Activated naive CD8-positive, alpha-beta T cell treated with anti-CD3 and anti-CD28 coated beads, Interleukin-2, amount 50 U/mL, for 16 hours (primary cell): ENCODE data around the gene PPBP.
"Not testable (repeated sequence)": the region's sequence is repeated elsewhere in the genome, so short reads cannot be mapped to it uniquely, and the experiment has no call there.

Source experiments
- DNase-seq: peaks from one replicate; pipeline ENCODE4 v3.0.0-alpha.2; 2020; ENCODE audit warnings: low read depth, low spot score

The PPBP gene

GRCh38 chr4:73992050-73992449, 4.1 kb upstream of the PPBP start:
- DNase-seq, result no peak

- DNase-seq, result no peak
Measured at GRCh38 chr4:73991742-73992000, 3.7 kb upstream of the PPBP start.

- DNase-seq, result no peak
Measured at GRCh38 chr4:73990988-73991741, 3.2 kb upstream of the PPBP start.

- no peak for DNase-seq
Measured at GRCh38 chr4:73989928-73990327, 1.9 kb upstream of the PPBP start.

- DNase-seq, result no peak
Measured at GRCh38 chr4:73989031-73989430, 1.0 kb upstream of the PPBP start.

- no peak for DNase-seq
Measured at GRCh38 chr4:73985528-73985852, 2.5 kb downstream of the PPBP start.

GRCh38 chr4:73984736-73985527, 3.1 kb downstream of the PPBP start:
- DNase-seq, result no peak

- not testable (repeated sequence) for DNase-seq
Measured at GRCh38 chr4:73981175-73981574, 6.8 kb downstream of the PPBP start.

- DNase-seq, result no peak
Measured at GRCh38 chr4:73979407-73979957, 8.5 kb downstream of the PPBP start.

GRCh38 chr4:73978886-73979285, 9.1 kb downstream of the PPBP start:
- no peak for DNase-seq

GRCh38 chr4:73976716-73977115, 11.3 kb downstream of the PPBP start:
- no peak for DNase-seq

- DNase-seq, result no peak
Measured at GRCh38 chr4:73976217-73976616, 11.8 kb downstream of the PPBP start.

- no peak for DNase-seq
Measured at GRCh38 chr4:73974352-73974751, 13.6 kb downstream of the PPBP start.

GRCh38 chr4:73970945-73971344, 17.0 kb downstream of the PPBP start:
- no peak for DNase-seq

- no peak for DNase-seq
Measured at GRCh38 chr4:73970011-73970410, 18.0 kb downstream of the PPBP start.

GRCh38 chr4:73967866-73968265, 20.1 kb downstream of the PPBP start:
- DNase-seq, result no peak

- DNase-seq, result no peak
Measured at GRCh38 chr4:73964862-73965611, 23.0 kb downstream of the PPBP start.

GRCh38 chr4:73962724-73963123, 25.3 kb downstream of the PPBP start:
- DNase-seq, result no peak

- not testable (repeated sequence) for DNase-seq
Measured at GRCh38 chr4:73959041-73959440, 28.9 kb downstream of the PPBP start.

- DNase-seq, result no peak
Measured at GRCh38 chr4:73952352-73952751, 35.6 kb downstream of the PPBP start.

GRCh38 chr4:73950376-73950920, 37.5 kb downstream of the PPBP start:
- DNase-seq, result not testable (repeated sequence)
